Activated B cell treated with CpG ODN at 0.5 μM for 24 hours (primary cell): ENCODE results near the gene NDUFAF5. TPM values are rescaled to one million over a fixed set of nuclear protein-coding genes. Genes with fewer than 3 reads are reported as not detected.

Source experiments
- ATAC-seq: fragments of 200-7000 bp; cut with Tn5 transposase; one replicate; pipeline ENCODE4 v1.10.0; 2021; ENCODE audit warnings: low read depth, mild to moderate bottlenecking, moderate library complexity
- CTCF ChIA-PET: fragments of 350-600 bp; sonication (Branson Sonifier 250); formaldehyde crosslinking; loops from one replicate; lab custom pipeline; 2021; ENCODE audit warnings: antibody characterized with exemption; lab: Charles Lee
- POLR2A ChIA-PET: fragments of 350-600 bp; sonication (Branson Sonifier 250); formaldehyde crosslinking; loops from one replicate; lab custom pipeline; 2021; ENCODE audit warnings: antibody characterized with exemption; lab: Charles Lee
- DNase-seq: peaks from one replicate; pipeline ENCODE4 v3.0.0; 2022
- H3K27ac Mint-ChIP-seq: one replicate; pipeline ENCODE4 v1.8.0; 2020; ENCODE audit warnings: mixed read lengths
- H3K27me3 Mint-ChIP-seq: one replicate; pipeline ENCODE4 v1.8.0; 2021; ENCODE audit warnings: mixed read lengths
- H3K36me3 Mint-ChIP-seq: one replicate; pipeline ENCODE4 v1.8.0; 2021; ENCODE audit warnings: low read depth, mixed read lengths
- H3K4me1 Mint-ChIP-seq: one replicate; pipeline ENCODE4 v1.8.0; 2021; ENCODE audit warnings: mixed read lengths
- H3K4me3 Mint-ChIP-seq: one replicate; pipeline ENCODE4 v1.8.0; 2020; ENCODE audit warnings: mild to moderate bottlenecking, mixed read lengths
- H3K9me3 Mint-ChIP-seq: one replicate; pipeline ENCODE4 v1.8.0; 2020; ENCODE audit warnings: mixed read lengths
- intact Hi-C: fragments of 100-400 bp; cut with micrococcal nuclease; formaldehyde crosslinking; loops from one replicate; pipeline ENCODE4 v1.15.1; 2024
- total RNA-seq: library from RNA; stranded (reverse); gene quantifications from 2 replicates; pipeline ENCODE4 v1.2.3, GENCODE V29; 2022
- TF ChIP-seq, protein P1 (sequence below): fragments of 200-600 bp; IDR thresholded peaks from one replicate; pipeline ENCODE4 v1.8.0; 2022; ENCODE audit warnings: antibody characterized with exemption, mild to moderate bottlenecking

The NDUFAF5 gene
- total RNA-seq, 1 donor from 2014 or later: 29.8 TPM

GRCh38 chr20:13777171-13777601 lies 7.6 kb upstream of the NDUFAF5 start:
- Mint-ChIP-seq H3K4me1 (peaks cover 43% of the 10 kb centered on the region), H3K4me3 (no peak overlapping the region), H3K9me3 (no peaks in the 10 kb centered on the region), H3K27ac (peak overlapping the region; percentile 13), H3K36me3 (peaks cover 71% of the 10 kb centered on the region), H3K27me3 (no peaks in the 10 kb centered on the region)
- intact Hi-C loops: no loop called here
- ChIA-PET CTCF (no interaction called here), POLR2A (interaction anchor here (1.0 kb wide), 1 partner anchor 8 kb away, joined by 3 read pairs; the partner anchor contains the start of genes ESF1 and NDUFAF5)
- DNase-seq (no peak), ATAC-seq (no peak)
- TF ChIP-seq, protein P1, sequence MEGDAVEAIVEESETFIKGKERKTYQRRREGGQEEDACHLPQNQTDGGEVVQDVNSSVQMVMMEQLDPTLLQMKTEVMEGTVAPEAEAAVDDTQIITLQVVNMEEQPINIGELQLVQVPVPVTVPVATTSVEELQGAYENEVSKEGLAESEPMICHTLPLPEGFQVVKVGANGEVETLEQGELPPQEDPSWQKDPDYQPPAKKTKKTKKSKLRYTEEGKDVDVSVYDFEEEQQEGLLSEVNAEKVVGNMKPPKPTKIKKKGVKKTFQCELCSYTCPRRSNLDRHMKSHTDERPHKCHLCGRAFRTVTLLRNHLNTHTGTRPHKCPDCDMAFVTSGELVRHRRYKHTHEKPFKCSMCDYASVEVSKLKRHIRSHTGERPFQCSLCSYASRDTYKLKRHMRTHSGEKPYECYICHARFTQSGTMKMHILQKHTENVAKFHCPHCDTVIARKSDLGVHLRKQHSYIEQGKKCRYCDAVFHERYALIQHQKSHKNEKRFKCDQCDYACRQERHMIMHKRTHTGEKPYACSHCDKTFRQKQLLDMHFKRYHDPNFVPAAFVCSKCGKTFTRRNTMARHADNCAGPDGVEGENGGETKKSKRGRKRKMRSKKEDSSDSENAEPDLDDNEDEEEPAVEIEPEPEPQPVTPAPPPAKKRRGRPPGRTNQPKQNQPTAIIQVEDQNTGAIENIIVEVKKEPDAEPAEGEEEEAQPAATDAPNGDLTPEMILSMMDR: no peak

DNA sequence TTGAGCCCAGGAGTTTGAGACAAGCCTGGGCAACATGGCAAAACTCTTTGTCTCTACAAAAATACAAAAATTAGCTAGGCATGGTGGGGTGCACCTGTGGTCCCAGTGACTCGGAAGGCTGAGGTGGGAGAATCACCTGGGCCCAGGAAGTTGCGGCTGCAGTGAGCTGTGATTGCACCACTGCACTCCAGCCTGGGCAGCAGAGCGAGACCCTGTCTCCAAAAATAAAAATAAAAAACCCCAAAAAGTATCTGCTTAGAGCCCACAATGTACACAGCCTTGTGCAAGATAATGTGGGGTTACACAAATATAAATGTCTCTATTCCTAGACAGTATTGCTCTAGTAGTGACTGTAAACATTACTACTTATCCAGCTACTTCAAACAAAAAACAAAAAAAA lies 6.0 kb upstream of the NDUFAF5 start:
- TF ChIP-seq, protein P1: no peak
- H3K27ac Mint-ChIP-seq: peak overlapping the region; percentile 25
- peaks cover 64% of the 10 kb centered on the region for H3K36me3 Mint-ChIP-seq
- POLR2A ChIA-PET: no interaction called here
- ATAC-seq (peak; percentile 34), DNase-seq (no peak)
- H3K9me3 Mint-ChIP-seq: no peaks in the 10 kb centered on the region
- no peaks in the 10 kb centered on the region for H3K27me3 Mint-ChIP-seq
- intact Hi-C loops: no loop called here
- H3K4me1 Mint-ChIP-seq: peaks cover 55% of the 10 kb centered on the region
- CTCF ChIA-PET: no interaction called here
- H3K4me3 Mint-ChIP-seq: peak overlapping the region; percentile 20

DNA sequence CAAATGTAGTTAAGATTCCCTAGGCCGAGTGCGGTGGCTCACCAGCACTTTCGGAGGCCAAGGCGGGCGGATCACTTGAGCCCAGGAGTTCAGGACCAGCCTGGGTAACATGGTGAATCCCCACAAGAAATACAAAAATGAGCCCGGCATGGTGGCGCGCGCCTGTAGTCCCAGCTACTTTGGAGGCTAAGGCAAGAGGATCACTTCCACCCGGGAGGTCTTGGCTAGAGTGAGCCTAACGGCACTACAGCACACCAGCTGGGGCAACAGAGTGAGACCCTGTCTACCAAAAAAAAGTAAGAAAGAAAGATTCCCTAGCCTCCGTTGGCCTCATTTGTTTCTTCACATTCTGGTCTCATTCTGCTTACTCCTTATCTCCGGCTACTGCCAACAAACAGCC lies 1.3 kb upstream of the NDUFAF5 start:
- DNase-seq (no peak), ATAC-seq (no peak)
- Mint-ChIP-seq H3K27ac (no peak overlapping the region), H3K36me3 (peaks cover 57% of the 10 kb centered on the region), H3K4me3 (no peak overlapping the region), H3K27me3 (no peaks in the 10 kb centered on the region), H3K9me3 (no peaks in the 10 kb centered on the region), H3K4me1 (peaks cover 67% of the 10 kb centered on the region)
- TF ChIP-seq, protein P1: no peak
- CTCF ChIA-PET: interaction anchor here (1.7 kb wide), 1 partner anchor 12 kb away, joined by 7 read pairs; no protein-coding TSS in a partner anchor
- POLR2A ChIA-PET: interaction anchor here (1.2 kb wide), 1 partner anchor 17 kb away, joined by 3 read pairs; no protein-coding TSS in a partner anchor
- intact Hi-C loops: no loop called here

GRCh38 chr20:13784271-13784892 lies 446 bp upstream of the NDUFAF5 start:
- Mint-ChIP-seq H3K9me3 (no peaks in the 10 kb centered on the region), H3K4me1 (peaks cover 60% of the 10 kb centered on the region), H3K27me3 (no peaks in the 10 kb centered on the region), H3K27ac (peak overlapping the region; percentile 90), H3K4me3 (peak overlapping the region; percentile 94), H3K36me3 (peaks cover 59% of the 10 kb centered on the region)
- CTCF ChIA-PET: interaction anchor here (0.6 to 1.7 kb wide), 3 partner anchors 12 to 667 kb away, joined by 3 to 7 read pairs (median 4); no protein-coding TSS in a partner anchor
- POLR2A ChIA-PET: interaction anchor here (0.7 to 1.2 kb wide), 3 partner anchors 8 to 239 kb away, joined by 3 to 4 read pairs (median 3); no protein-coding TSS in a partner anchor
- peak; percentile 19 for ATAC-seq
- intact Hi-C loops: loop anchor here (1.0 kb wide), 1 partner anchor 146 kb away; the partner anchor contains the start of gene TASP1
- TF ChIP-seq, protein P1: no peak
- DNase-seq: no peak

DNA sequence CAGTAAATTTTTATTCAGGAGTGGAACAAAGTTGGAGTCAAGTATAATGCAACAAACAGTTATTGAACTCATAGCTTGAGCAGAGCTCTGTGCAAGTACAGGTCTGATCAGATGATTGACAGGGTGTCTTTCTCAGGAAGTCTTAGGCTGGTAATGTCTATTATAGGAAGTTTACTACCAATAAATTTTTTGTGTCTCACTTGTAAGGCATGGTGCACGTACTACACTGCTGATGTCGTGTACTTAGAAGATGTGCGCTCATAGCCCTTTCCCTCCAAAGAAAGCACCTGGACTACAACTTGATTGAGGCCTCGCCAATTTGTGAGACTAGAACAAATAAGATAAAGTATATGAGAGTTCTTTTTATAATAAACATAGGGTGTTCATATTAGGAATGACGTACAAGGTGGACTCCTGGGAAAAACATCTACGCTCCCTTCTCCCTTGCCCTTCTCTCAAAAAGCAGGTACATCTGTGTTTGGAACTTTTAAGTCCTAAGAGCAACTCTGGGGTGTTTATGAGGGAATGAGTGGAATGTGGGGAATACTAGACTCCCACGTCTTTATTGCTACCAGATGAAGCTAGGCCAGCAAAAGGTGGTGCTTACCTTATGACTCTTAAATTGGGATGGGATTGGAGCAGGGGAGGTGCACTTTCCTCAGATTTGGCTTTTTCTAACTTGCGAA lies 1.5 kb downstream of the NDUFAF5 start:
- no peaks in the 10 kb centered on the region for H3K9me3 Mint-ChIP-seq
- H3K36me3 Mint-ChIP-seq: peaks cover 63% of the 10 kb centered on the region
- ChIA-PET CTCF (interaction anchor here (0.9 kb wide), 1 partner anchor 15 kb away, joined by 4 read pairs; no protein-coding TSS in a partner anchor), POLR2A (interaction anchor here (0.5 kb wide), 1 partner anchor 21 kb away, joined by 3 read pairs; no protein-coding TSS in a partner anchor)
- ATAC-seq (no peak), DNase-seq (no peak)
- TF ChIP-seq, protein P1: no peak
- intact Hi-C loops: loop anchor here (5.0 kb wide), 1 partner anchor 174 kb away; no protein-coding TSS in a partner anchor
- H3K4me1 Mint-ChIP-seq: peaks cover 45% of the 10 kb centered on the region
- peak overlapping the region; percentile 94 for H3K4me3 Mint-ChIP-seq
- peak overlapping the region; percentile 46 for H3K27ac Mint-ChIP-seq
- H3K27me3 Mint-ChIP-seq: no peaks in the 10 kb centered on the region
